Suprapubic skin (tissue), 4 donors: ENCODE data around the gene TLR10.

Experiments used
- EP300 ChIP-seq: sonication (generic); formaldehyde crosslinking; IDR thresholded peaks from one replicate; pipeline ENCODE4 v1.6.1; 2017; ENCODE audit warnings: antibody characterized with exemption
- POLR2A ChIP-seq, 2 donors: fragments of 450-650 bp; IDR thresholded peaks; one replicate each; pipeline ENCODE4 v1.6.1; 2017; ENCODE audit warnings: antibody characterized with exemption in 2 of 2, mild to moderate bottlenecking in 2 of 2, moderate library complexity in 2 of 2
- POLR2AphosphoS5 ChIP-seq, 3 donors: sonication (generic); formaldehyde crosslinking; IDR thresholded peaks; one replicate each; pipeline ENCODE4 v1.6.1; 2017; ENCODE audit warnings: antibody characterized with exemption in 3 of 3
- TF ChIP-seq, protein P1 (sequence below), 2 donors: fragments of 200-600 bp in 1 of 2; fragments of 450-650 bp in 1 of 2; sonication (generic) in 1 of 2; IDR thresholded peaks; one replicate each; pipeline ENCODE4 v1.5.1; 2016 to 2019; ENCODE audit warnings: antibody characterized with exemption in 2 of 2, mild to moderate bottlenecking in 1 of 2, moderate library complexity in 1 of 2

DNA sequence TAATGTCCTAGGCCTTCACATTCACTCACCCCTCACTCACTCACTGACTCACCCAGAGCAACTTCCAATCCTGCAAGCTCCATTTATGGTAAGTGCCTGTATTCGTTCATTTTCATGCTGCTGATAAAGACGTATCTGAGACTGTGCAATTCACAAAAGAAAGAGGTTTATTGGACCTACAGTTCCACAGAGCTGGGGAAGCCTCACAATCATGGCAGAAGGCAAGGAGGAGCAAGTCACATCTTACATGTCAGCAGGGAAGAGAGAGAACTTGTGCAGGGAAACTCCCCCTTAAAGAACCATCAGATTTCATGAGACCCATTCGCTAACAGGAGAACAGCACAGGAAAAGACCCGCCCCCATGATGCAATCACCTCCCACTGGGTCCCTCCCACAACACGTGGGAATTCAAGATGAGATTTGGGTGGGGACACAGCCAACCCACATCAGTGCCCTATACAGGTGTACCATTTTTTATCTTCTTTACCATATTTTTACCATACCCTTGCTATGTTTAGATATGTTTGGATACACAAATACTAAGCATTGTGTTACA lies 40.0 kb upstream of the TLR10 start:
- TF ChIP-seq, protein P1, sequence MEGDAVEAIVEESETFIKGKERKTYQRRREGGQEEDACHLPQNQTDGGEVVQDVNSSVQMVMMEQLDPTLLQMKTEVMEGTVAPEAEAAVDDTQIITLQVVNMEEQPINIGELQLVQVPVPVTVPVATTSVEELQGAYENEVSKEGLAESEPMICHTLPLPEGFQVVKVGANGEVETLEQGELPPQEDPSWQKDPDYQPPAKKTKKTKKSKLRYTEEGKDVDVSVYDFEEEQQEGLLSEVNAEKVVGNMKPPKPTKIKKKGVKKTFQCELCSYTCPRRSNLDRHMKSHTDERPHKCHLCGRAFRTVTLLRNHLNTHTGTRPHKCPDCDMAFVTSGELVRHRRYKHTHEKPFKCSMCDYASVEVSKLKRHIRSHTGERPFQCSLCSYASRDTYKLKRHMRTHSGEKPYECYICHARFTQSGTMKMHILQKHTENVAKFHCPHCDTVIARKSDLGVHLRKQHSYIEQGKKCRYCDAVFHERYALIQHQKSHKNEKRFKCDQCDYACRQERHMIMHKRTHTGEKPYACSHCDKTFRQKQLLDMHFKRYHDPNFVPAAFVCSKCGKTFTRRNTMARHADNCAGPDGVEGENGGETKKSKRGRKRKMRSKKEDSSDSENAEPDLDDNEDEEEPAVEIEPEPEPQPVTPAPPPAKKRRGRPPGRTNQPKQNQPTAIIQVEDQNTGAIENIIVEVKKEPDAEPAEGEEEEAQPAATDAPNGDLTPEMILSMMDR (IDR thresholded peaks at IDR 0.05) = no peak
- TF ChIP-seq POLR2A (IDR thresholded peaks at IDR 0.05) = no peak
- TF ChIP-seq EP300 = no peak
- TF ChIP-seq POLR2AphosphoS5 (IDR thresholded peaks at IDR 0.05) = no peak
